ENCODE measurements around the gene EHBP1L1.

Gene EHBP1L1

GRCh38 chr11:65553301-65554001, 22.4 kb upstream of the EHBP1L1 start:
- no peak for TF ChIP-seq GATA2 (IDR thresholded peaks at IDR 0.05; ENCODE audit: low read depth, low read length)
- no peak for TF ChIP-seq GATA3 (IDR thresholded peaks at IDR 0.05; ENCODE audit: low read depth, low read length)

GRCh38 chr11:65554057-65554818, 21.6 kb upstream of the EHBP1L1 start:
- no peak for TF ChIP-seq GATA3 (IDR thresholded peaks at IDR 0.05; ENCODE audit: low read depth, low read length)
- no peak for TF ChIP-seq GATA2 (IDR thresholded peaks at IDR 0.05; ENCODE audit: low read depth, low read length)

- TF ChIP-seq GATA3 (IDR thresholded peaks at IDR 0.05; ENCODE audit: low read depth, low read length): no peak
- TF ChIP-seq GATA2 (IDR thresholded peaks at IDR 0.05; ENCODE audit: low read depth, low read length): no peak
Observed at GRCh38 chr11:65554842-65555430, 20.9 kb upstream of the EHBP1L1 start.

- TF ChIP-seq GATA3 (IDR thresholded peaks at IDR 0.05; ENCODE audit: low read depth, low read length) (no peak), GATA2 (IDR thresholded peaks at IDR 0.05; ENCODE audit: low read depth, low read length) (no peak)
Observed at GRCh38 chr11:65555693-65556231, 20.1 kb upstream of the EHBP1L1 start.

- TF ChIP-seq GATA3 (IDR thresholded peaks at IDR 0.05; ENCODE audit: low read depth, low read length) (no peak), GATA2 (IDR thresholded peaks at IDR 0.05; ENCODE audit: low read depth, low read length) (no peak)
Observed at GRCh38 chr11:65556470-65557279, 19.2 kb upstream of the EHBP1L1 start.

- no peak for TF ChIP-seq GATA3 (IDR thresholded peaks at IDR 0.05; ENCODE audit: low read depth, low read length)
- no peak for TF ChIP-seq GATA2 (IDR thresholded peaks at IDR 0.05; ENCODE audit: low read depth, low read length)
Observed at GRCh38 chr11:65557280-65558001, 18.4 kb upstream of the EHBP1L1 start.

DNA sequence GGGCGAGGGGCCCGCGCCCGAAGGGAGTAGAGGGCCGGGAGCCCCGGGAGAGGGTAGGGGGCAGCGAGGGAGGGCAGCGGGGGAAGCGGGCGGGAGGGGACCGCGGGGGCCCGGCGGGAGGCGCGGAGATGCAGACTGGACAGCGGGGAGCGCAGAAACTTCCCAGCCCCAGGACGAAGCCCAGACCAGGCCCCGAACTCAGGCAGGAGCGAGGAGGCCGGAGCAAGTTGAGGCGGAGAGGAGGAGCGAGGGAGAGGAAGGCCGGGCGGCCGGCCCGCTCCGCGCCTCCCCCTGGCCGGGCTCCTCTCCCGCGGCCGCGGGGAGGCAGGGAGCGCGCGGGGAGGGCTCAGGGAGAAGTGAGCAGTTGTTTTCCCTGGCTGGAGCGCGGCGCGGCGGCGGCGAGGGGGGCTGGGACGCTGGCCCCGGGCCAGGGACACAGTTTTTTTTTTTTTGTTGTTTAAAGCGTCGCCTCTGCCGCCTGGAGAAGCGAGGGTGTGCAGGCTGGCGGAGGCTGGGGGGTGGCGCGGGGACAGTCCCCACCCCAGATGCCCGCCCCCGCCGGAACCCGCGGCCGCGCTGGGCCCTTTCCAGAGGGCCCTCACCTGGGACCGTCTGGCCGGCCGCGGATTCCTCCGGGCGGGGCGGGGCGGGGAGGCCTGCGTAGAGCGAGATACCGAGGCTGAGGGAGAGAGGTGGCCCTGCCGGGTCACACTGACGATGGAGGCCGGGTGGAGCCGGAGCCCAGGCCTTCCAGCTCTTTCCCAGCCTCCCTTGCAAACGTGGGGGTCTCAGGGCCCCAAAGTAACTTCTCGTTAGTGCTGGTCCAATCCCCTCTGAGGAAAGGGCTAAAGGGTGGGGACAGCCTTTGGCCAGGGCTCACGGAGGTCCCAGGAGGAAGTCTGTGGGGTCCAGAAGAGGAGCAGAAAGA, 17.6 kb upstream of the EHBP1L1 start, which contains the start of gene LTBP3:
TSS of gene LTBP3 (minus strand) at position 358 of the 928 bp plus-strand sequence. CDS start 400 bp downstream, outside the sequence.
- TF ChIP-seq GATA2 (IDR thresholded peaks at IDR 0.05; ENCODE audit: low read depth, low read length) (no peak), GATA3 (IDR thresholded peaks at IDR 0.05; ENCODE audit: low read depth, low read length) (no peak)

- TF ChIP-seq GATA2 (IDR thresholded peaks at IDR 0.05; ENCODE audit: low read depth, low read length): no peak
- no peak for TF ChIP-seq GATA3 (IDR thresholded peaks at IDR 0.05; ENCODE audit: low read depth, low read length)
Observed at GRCh38 chr11:65558930-65559509, 16.8 kb upstream of the EHBP1L1 start.

- TF ChIP-seq GATA2 (IDR thresholded peaks at IDR 0.05; ENCODE audit: low read depth, low read length): no peak
- no peak for TF ChIP-seq GATA3 (IDR thresholded peaks at IDR 0.05; ENCODE audit: low read depth, low read length)
Observed at GRCh38 chr11:65559535-65559934, 16.3 kb upstream of the EHBP1L1 start.

GRCh38 chr11:65559951-65560537, 15.8 kb upstream of the EHBP1L1 start:
- no peak for TF ChIP-seq GATA2 (IDR thresholded peaks at IDR 0.05; ENCODE audit: low read depth, low read length)
- TF ChIP-seq GATA3 (IDR thresholded peaks at IDR 0.05; ENCODE audit: low read depth, low read length): no peak
